HepG2 (cell line): ENCODE data around the gene ABT1. TPM values are rescaled to one million over a fixed set of nuclear protein-coding genes. Genes with fewer than 3 reads are reported as not detected.

Experiments used
- IRX3 ChIP-seq: sonication (generic); formaldehyde crosslinking; IDR thresholded peaks from 2 replicates; pipeline ENCODE4 v1.8.1; 2023; ENCODE audit warnings: mild to moderate bottlenecking, low read depth, missing genetic modification reagents, borderline replicate concordance
- ISL2 ChIP-seq: sonication (generic); formaldehyde crosslinking; IDR thresholded peaks from 2 replicates; pipeline ENCODE4 v1.5.0; 2020; ENCODE audit warnings: missing genetic modification reagents
- KDM6A ChIP-seq: IDR thresholded peaks from 2 replicates; pipeline ENCODE4 v1.6.1; 2016; ENCODE audit warnings: low read depth
- KLF13 ChIP-seq: sonication (generic); formaldehyde crosslinking; IDR thresholded peaks from 2 replicates; pipeline ENCODE4 v1.4.0; 2020; ENCODE audit warnings: mild to moderate bottlenecking, missing genetic modification reagents
- POLR2G ChIP-seq: fragments of 200-400 bp; formaldehyde crosslinking; IDR thresholded peaks from 2 replicates; pipeline ENCODE4 v1.6.1; 2018; ENCODE audit warnings: mild to moderate bottlenecking, low read depth, low read length, moderate library complexity
- SALL2 ChIP-seq: sonication (generic); formaldehyde crosslinking; IDR thresholded peaks from 2 replicates; pipeline ENCODE4 v1.8.1; 2023; ENCODE audit warnings: mild to moderate bottlenecking, missing genetic modification reagents, inconsistent platforms
- USF2 ChIP-seq, 2 experiments: sonication (generic) in 1 of 2; formaldehyde crosslinking in 1 of 2; IDR thresholded peaks; 2 replicates each; pipeline versions ENCODE4 v1.5.1 to v1.6.1; 2011 to 2020; ENCODE audit warnings: borderline replicate concordance in 1 of 2, low read depth in 1 of 2, low read length in 1 of 2, mild to moderate bottlenecking in 1 of 2, missing genetic modification reagents in 1 of 2, moderate library complexity in 1 of 2
- ZFAT ChIP-seq: sonication (generic); formaldehyde crosslinking; conservative IDR thresholded peaks from 2 replicates; pipeline ENCODE4 v1.8.1; 2023; ENCODE audit warnings: missing genetic modification reagents, inconsistent platforms
- ZNF10 ChIP-seq: sonication (generic); formaldehyde crosslinking; IDR thresholded peaks from 2 replicates; pipeline ENCODE4 v1.4.0; 2020; ENCODE audit warnings: mild to moderate bottlenecking, low read depth, missing genetic modification reagents, borderline replicate concordance
- ZNF224 ChIP-seq: sonication (generic); formaldehyde crosslinking; IDR thresholded peaks from 2 replicates; pipeline ENCODE4 v1.5.0; 2020; ENCODE audit warnings: mild to moderate bottlenecking, missing genetic modification reagents
- ZNF788 ChIP-seq: sonication (generic); formaldehyde crosslinking; IDR thresholded peaks from 2 replicates; pipeline ENCODE4 v1.5.0; 2020; ENCODE audit warnings: mild to moderate bottlenecking, missing genetic modification reagents, borderline replicate concordance
- polyA plus RNA-seq, 8 experiments: library from polyadenylated mRNA; depleted of rRNA in 3 of 8; stranded (reverse) in 7 of 8; unstranded in 1 of 8; fragments of >200 nt; fragmentation: Illumina TruSeq in 4 of 8; extraction: Trizol in 4 of 8; gene quantifications; 2 replicates each; pipeline versions ENCODE4 v1.2.1 to v1.2.3, GENCODE V29; 2011 to 2016; ENCODE audit warnings: low read depth in 4 of 8, missing spikeins in 1 of 8, mixed read lengths in 1 of 8; ENCODE audit not compliant: insufficient read depth in 1 of 8
- total RNA-seq, 5 experiments: library from RNA; depleted of rRNA; stranded (reverse); fragments of >200 nt; fragmentation: Illumina TruSeq; extraction: Trizol; gene quantifications; 2 replicates each; pipeline ENCODE4 v1.2.3, GENCODE V29; 2016; ENCODE audit warnings: low read depth in 1 of 5
- TF ChIP-seq, protein P1 (sequence below): sonication (generic); formaldehyde crosslinking; IDR thresholded peaks from 2 replicates; pipeline ENCODE4 v1.4.0; 2020; ENCODE audit warnings: mild to moderate bottlenecking, missing genetic modification reagents
- TF ChIP-seq, protein P2 (sequence below): sonication (generic); formaldehyde crosslinking; IDR thresholded peaks from 2 replicates; pipeline ENCODE4 v1.4.0; 2020; ENCODE audit warnings: missing genetic modification reagents
- TF ChIP-seq, protein P3 (sequence below): sonication (generic); formaldehyde crosslinking; IDR thresholded peaks from 2 replicates; pipeline ENCODE4 v1.5.0; 2020; ENCODE audit warnings: mild to moderate bottlenecking, missing genetic modification reagents, borderline replicate concordance

The ABT1 gene
- total and polyA plus RNA-seq, 2 of the 13 experiments (the other 11 are each of a cell fraction or from before 2014, with no cell fraction given): 38.4 TPM

DNA sequence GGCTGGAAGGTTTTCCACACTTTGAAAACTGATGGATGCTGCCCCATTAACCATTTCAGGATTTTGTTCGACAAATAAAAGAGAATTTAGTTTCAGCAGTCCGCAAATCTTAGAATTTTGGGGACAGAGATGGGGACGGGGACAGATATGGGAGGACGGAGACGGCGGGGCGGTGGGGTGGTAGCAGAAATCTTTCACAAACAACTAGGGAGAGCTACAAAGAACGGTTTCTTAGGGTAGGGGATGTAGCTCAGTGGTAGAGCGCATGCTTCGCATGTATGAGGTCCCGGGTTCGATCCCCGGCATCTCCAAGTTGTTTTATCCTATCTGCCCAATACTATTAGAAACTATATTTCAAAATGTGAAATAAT is 43.5 kb upstream of the ABT1 start (continued):
- no peak for TF ChIP-seq POLR2G
- TF ChIP-seq ZNF10 (CRISPR knock-in tag): no peak
- TF ChIP-seq ZFAT (CRISPR knock-in tag): no peak
- TF ChIP-seq USF2 (IDR thresholded peaks at IDR 0.05; ENCODE audit: low read depth, low read length): no peak
- no peak for TF ChIP-seq USF2 (CRISPR knock-in tag; IDR thresholded peaks at IDR 0.05; ENCODE audit: borderline replicate concordance)
- TF ChIP-seq, protein P1, sequence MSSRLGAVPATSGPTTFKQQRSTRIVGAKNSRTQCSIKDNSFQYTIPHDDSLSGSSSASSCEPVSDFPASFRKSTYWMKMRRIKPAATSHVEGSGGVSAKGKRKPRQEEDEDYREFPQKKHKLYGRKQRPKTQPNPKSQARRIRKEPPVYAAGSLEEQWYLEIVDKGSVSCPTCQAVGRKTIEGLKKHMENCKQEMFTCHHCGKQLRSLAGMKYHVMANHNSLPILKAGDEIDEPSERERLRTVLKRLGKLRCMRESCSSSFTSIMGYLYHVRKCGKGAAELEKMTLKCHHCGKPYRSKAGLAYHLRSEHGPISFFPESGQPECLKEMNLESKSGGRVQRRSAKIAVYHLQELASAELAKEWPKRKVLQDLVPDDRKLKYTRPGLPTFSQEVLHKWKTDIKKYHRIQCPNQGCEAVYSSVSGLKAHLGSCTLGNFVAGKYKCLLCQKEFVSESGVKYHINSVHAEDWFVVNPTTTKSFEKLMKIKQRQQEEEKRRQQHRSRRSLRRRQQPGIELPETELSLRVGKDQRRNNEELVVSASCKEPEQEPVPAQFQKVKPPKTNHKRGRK (CRISPR knock-in tag): no peak
- TF ChIP-seq ZNF788 (CRISPR knock-in tag): peak; percentile 73; the same call in 1 of the 2 replicates
- TF ChIP-seq ISL2 (CRISPR knock-in tag): peak; percentile 53; the same call in 1 of the 2 replicates
- TF ChIP-seq, protein P2, sequence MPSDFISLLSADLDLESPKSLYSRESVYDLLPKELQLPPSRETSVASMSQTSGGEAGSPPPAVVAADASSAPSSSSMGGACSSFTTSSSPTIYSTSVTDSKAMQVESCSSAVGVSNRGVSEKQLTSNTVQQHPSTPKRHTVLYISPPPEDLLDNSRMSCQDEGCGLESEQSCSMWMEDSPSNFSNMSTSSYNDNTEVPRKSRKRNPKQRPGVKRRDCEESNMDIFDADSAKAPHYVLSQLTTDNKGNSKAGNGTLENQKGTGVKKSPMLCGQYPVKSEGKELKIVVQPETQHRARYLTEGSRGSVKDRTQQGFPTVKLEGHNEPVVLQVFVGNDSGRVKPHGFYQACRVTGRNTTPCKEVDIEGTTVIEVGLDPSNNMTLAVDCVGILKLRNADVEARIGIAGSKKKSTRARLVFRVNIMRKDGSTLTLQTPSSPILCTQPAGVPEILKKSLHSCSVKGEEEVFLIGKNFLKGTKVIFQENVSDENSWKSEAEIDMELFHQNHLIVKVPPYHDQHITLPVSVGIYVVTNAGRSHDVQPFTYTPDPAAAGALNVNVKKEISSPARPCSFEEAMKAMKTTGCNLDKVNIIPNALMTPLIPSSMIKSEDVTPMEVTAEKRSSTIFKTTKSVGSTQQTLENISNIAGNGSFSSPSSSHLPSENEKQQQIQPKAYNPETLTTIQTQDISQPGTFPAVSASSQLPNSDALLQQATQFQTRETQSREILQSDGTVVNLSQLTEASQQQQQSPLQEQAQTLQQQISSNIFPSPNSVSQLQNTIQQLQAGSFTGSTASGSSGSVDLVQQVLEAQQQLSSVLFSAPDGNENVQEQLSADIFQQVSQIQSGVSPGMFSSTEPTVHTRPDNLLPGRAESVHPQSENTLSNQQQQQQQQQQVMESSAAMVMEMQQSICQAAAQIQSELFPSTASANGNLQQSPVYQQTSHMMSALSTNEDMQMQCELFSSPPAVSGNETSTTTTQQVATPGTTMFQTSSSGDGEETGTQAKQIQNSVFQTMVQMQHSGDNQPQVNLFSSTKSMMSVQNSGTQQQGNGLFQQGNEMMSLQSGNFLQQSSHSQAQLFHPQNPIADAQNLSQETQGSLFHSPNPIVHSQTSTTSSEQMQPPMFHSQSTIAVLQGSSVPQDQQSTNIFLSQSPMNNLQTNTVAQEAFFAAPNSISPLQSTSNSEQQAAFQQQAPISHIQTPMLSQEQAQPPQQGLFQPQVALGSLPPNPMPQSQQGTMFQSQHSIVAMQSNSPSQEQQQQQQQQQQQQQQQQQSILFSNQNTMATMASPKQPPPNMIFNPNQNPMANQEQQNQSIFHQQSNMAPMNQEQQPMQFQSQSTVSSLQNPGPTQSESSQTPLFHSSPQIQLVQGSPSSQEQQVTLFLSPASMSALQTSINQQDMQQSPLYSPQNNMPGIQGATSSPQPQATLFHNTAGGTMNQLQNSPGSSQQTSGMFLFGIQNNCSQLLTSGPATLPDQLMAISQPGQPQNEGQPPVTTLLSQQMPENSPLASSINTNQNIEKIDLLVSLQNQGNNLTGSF (CRISPR knock-in tag): no peak
- TF ChIP-seq SALL2 (CRISPR knock-in tag): peak; percentile 54; the same call in 1 of the 2 replicates
- TF ChIP-seq ZNF224 (CRISPR knock-in tag): 0 out of 2 replicates have a peak, but pooled peaks have one; percentile 65
- TF ChIP-seq, protein P3, sequence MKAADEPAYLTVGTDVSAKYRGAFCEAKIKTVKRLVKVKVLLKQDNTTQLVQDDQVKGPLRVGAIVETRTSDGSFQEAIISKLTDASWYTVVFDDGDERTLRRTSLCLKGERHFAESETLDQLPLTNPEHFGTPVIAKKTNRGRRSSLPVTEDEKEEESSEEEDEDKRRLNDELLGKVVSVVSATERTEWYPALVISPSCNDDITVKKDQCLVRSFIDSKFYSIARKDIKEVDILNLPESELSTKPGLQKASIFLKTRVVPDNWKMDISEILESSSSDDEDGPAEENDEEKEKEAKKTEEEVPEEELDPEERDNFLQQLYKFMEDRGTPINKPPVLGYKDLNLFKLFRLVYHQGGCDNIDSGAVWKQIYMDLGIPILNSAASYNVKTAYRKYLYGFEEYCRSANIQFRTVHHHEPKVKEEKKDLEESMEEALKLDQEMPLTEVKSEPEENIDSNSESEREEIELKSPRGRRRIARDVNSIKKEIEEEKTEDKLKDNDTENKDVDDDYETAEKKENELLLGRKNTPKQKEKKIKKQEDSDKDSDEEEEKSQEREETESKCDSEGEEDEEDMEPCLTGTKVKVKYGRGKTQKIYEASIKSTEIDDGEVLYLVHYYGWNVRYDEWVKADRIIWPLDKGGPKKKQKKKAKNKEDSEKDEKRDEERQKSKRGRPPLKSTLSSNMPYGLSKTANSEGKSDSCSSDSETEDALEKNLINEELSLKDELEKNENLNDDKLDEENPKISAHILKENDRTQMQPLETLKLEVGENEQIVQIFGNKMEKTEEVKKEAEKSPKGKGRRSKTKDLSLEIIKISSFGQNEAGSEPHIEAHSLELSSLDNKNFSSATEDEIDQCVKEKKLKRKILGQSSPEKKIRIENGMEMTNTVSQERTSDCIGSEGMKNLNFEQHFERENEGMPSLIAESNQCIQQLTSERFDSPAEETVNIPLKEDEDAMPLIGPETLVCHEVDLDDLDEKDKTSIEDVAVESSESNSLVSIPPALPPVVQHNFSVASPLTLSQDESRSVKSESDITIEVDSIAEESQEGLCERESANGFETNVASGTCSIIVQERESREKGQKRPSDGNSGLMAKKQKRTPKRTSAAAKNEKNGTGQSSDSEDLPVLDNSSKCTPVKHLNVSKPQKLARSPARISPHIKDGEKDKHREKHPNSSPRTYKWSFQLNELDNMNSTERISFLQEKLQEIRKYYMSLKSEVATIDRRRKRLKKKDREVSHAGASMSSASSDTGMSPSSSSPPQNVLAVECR (CRISPR knock-in tag): peak; percentile 51; the same call in 1 of the 2 replicates
- no peak for TF ChIP-seq KDM6A (CRISPR knock-in tag)
- TF ChIP-seq IRX3 (CRISPR knock-in tag): no peak
- TF ChIP-seq KLF13 (CRISPR knock-in tag): no peak
